Lung (tissue), 12 donors: ENCODE measurements around the gene MUC3A. TPM values are rescaled to one million over a fixed set of nuclear protein-coding genes. Genes with fewer than 3 reads are reported as not detected.

Experiments
- ATAC-seq: fragments of 200-7000 bp; cut with Tn5 transposase; one replicate; pipeline ENCODE4 v1.9.1; 2020; ENCODE audit warnings: moderate number of reproducible peaks; ENCODE audit not compliant: insufficient read depth, low FRiP score
- DNase-seq, 3 donors: peaks; one replicate each; pipeline ENCODE4 v3.0.0-alpha.2; 2013 to 2017
- H3K27ac ChIP-seq, 2 donors: one replicate each; pipeline ENCODE4 v1.5.1; 2013; ENCODE audit warnings: mild to moderate bottlenecking in 2 of 2, moderate library complexity in 2 of 2, control low read depth in 1 of 2, inconsistent platforms in 1 of 2, low read depth in 1 of 2, low read length in 1 of 2
- H3K27me3 ChIP-seq, 3 donors: one replicate each; pipeline ENCODE4 v1.5.1; 2013; ENCODE audit warnings: low read length in 2 of 3; ENCODE audit not compliant: control insufficient read depth in 3 of 3, insufficient read depth in 3 of 3
- H3K36me3 ChIP-seq, 4 donors: one replicate each; pipeline ENCODE4 v1.5.1; 2013; ENCODE audit warnings: low read length in 4 of 4, mild to moderate bottlenecking in 1 of 4, moderate library complexity in 1 of 4; ENCODE audit not compliant: control insufficient read depth in 4 of 4, insufficient read depth in 4 of 4
- H3K4me1 ChIP-seq, 5 donors: one replicate each; pipeline ENCODE4 v1.5.1; 2013; ENCODE audit warnings: low read length in 5 of 5, mild to moderate bottlenecking in 2 of 5, moderate library complexity in 1 of 5; ENCODE audit not compliant: control insufficient read depth in 5 of 5, insufficient read depth in 5 of 5
- H3K4me3 ChIP-seq: one replicate; pipeline ENCODE4 v1.5.1; 2013; ENCODE audit warnings: mild to moderate bottlenecking, control low read depth, moderate library complexity
- H3K9ac ChIP-seq, 2 donors: one replicate each; pipeline ENCODE4 v1.5.1; 2013; ENCODE audit warnings: low read length in 2 of 2, control low read depth in 1 of 2; ENCODE audit not compliant: insufficient read depth in 1 of 2
- H3K9me3 ChIP-seq, 4 donors: one replicate each; pipeline ENCODE4 v1.5.1; 2013; ENCODE audit warnings: low read length in 3 of 4, mild to moderate bottlenecking in 1 of 4, moderate library complexity in 1 of 4; ENCODE audit not compliant: control insufficient read depth in 4 of 4, insufficient read depth in 3 of 4
- WGBS, 2 donors: extraction: QIAGEN DNeasy Blood & Tissue Kit; methylation state at CpG; one replicate each; pipeline ENCODE4 v1.1.7; 2013; 5-methylcytosine and 5-hydroxymethylcytosine counted together
- polyA plus RNA-seq, 2 donors: library from polyadenylated mRNA; stranded (reverse); fragments of 200-250 nt; gene quantifications; one replicate each; pipeline ENCODE4 v1.2.1, GENCODE V29; 2013
- total RNA-seq, 2 donors: library from RNA; depleted of rRNA in 1 of 2; stranded (reverse); fragments of >200 nt in 1 of 2; gene quantifications; one replicate each; pipeline ENCODE4 v1.2.1, GENCODE V29; 2014 to 2021
- TF ChIP-seq, protein P1 (sequence below): IDR thresholded peaks from 2 replicates; pipeline ENCODE4 v1.5.1; 2012; ENCODE audit warnings: mild to moderate bottlenecking; ENCODE audit errors: control extremely low read depth, extremely low read depth
- donor health status: control.
- donor health status: control.
- donor health status: Bipolar disorder and iron deficiency.
- donor health status: healthy.
- donor health status: DM: yes; HTN: yes; CAD: no.

The MUC3A gene
- total and polyA plus RNA-seq, 4 donors: 0.53 to 5.5 (median 1.5) TPM

- no peak for DNase-seq
- Histone ChIP-seq H3K4me3 (no peak overlapping the region), H3K27me3 (peaks cover 6 to 69% (median 31%) of the 10 kb centered on the region in 3 donors), H3K4me1 (peaks cover 0 to 15% (median 5%) of the 10 kb centered on the region in 5 donors), H3K36me3 (no peaks in the 10 kb centered on the region), H3K9ac (no peak overlapping the region), H3K9me3 (peaks cover 0 to 6% (median 0%) of the 10 kb centered on the region in 4 donors), H3K27ac (no peak overlapping the region)
- WGBS, 2 donors: 17 to 18% methylated on average over 3 of the region's 3 CpGs
- no peak for ATAC-seq
- TF ChIP-seq, protein P1, sequence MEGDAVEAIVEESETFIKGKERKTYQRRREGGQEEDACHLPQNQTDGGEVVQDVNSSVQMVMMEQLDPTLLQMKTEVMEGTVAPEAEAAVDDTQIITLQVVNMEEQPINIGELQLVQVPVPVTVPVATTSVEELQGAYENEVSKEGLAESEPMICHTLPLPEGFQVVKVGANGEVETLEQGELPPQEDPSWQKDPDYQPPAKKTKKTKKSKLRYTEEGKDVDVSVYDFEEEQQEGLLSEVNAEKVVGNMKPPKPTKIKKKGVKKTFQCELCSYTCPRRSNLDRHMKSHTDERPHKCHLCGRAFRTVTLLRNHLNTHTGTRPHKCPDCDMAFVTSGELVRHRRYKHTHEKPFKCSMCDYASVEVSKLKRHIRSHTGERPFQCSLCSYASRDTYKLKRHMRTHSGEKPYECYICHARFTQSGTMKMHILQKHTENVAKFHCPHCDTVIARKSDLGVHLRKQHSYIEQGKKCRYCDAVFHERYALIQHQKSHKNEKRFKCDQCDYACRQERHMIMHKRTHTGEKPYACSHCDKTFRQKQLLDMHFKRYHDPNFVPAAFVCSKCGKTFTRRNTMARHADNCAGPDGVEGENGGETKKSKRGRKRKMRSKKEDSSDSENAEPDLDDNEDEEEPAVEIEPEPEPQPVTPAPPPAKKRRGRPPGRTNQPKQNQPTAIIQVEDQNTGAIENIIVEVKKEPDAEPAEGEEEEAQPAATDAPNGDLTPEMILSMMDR: no peak
Observed at GRCh38 chr7:100968650-100969049, 19.3 kb downstream of the MUC3A start.

DNA sequence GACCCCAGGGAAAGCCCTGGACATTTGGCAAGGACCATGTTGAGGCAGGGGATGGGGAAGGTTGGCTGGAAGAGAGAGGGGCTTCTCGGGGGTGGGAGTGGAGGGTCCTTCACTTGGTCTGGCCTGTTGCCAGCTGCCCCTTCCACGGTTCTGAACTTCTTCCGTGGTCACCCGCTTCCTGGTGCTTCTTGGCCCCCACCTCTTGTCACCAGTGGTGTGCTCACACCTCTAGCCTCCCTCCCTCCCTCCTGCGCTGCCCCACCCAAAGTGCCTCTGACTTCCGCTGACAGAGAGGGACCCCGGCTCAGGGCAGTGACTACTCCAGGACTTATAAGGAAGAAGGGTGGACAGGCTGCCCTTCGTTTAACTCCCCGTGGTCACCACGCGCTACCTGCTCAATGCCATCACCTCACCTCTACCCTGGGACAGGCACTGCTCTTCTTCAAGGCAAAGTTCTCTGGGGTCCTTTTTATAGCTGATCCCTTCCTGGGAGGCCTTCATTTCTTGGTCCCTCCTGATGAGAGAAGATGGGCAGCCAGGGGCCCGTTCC is 19.8 kb downstream of the MUC3A start, which contains the start of gene MUC12:
TSS of gene MUC12 (plus strand) at position 500 of the 550 bp plus-strand sequence. CDS start 58 bp downstream, outside the sequence.
- 58 to 64% methylated on average over 12 of the region's 12 CpGs for WGBS, 2 donors
- ATAC-seq: no peak
- peaks cover 6 to 65% (median 28%) of the 10 kb centered on the region in 3 donors for H3K27me3 ChIP-seq
- no peak within 1 kb of the TSS for H3K27ac ChIP-seq
- no peak for DNase-seq
- no peaks in the 10 kb centered on the region for H3K36me3 ChIP-seq
- peaks cover 0 to 15% (median 5%) of the 10 kb centered on the region in 5 donors for H3K4me1 ChIP-seq
- peaks cover 0 to 6% (median 0%) of the 10 kb centered on the region in 4 donors for H3K9me3 ChIP-seq
- H3K9ac ChIP-seq: no peak within 1 kb of the TSS
- H3K4me3 ChIP-seq: no peak within 1 kb of the TSS
- TF ChIP-seq, protein P1: no peak

DNA sequence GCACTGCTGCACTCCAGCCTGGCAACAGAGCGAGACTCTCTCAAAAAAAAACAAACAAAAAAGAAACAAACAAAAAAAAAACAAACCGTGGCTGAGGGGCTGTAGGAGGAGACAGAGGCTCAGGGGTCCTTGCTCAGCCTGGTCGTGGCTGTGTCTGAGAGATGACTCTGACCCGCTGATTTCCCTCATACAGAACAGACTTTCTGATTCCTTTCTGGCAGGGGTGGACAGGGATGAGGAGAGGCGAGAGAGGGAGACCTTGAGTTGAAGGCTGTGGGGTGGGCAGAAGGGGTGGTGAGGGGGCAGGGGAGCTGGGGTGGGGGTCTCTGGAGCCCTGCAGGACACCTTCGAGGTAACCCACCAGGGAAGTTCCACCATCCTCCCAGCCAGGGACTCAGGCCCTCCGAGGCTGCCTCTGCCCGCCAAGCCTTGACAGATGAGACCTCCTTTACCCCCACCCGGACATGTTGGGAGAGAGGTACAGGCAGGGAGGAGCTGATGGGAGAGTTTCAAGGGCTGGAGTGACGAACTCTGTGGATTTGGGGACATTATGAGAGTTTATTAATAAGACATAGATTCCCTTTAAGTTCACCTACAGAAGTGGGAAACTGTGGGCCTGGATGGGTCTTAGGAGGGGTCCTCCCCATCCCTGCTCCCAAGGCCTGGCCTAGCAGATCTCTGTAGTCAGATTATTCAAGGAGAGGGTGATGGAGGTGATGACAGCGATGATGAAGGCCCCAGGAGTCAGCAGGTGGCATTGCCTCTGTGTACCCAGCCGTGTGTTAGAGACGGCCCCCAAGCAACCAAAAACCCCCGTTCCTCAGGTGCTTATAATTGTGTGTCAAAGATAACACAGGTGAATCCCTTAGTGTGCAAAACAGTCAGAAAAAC is 22.0 kb downstream of the MUC3A start:
- peaks cover 0 to 5% (median 0%) of the 10 kb centered on the region in 4 donors for H3K9me3 ChIP-seq
- DNase-seq: no peak
- no peaks in the 10 kb centered on the region for H3K36me3 ChIP-seq
- peaks cover 3 to 44% (median 11%) of the 10 kb centered on the region in 3 donors for H3K27me3 ChIP-seq
- peaks cover 0 to 5% (median 4%) of the 10 kb centered on the region in 5 donors for H3K4me1 ChIP-seq
- H3K4me3 ChIP-seq: no peak overlapping the region
- TF ChIP-seq, protein P1: no peak
- H3K9ac ChIP-seq: no peak overlapping the region
- WGBS, 2 donors: 53% methylated on average over 14 of the region's 14 CpGs
- ATAC-seq: no peak
- H3K27ac ChIP-seq: no peak overlapping the region
